Kidney epithelial cell (primary cell): ENCODE data around the gene STRA8. TPM values are rescaled to one million over a fixed set of nuclear protein-coding genes. Genes with fewer than 3 reads are reported as not detected.
"Not testable (repeated sequence)": the region's sequence is repeated elsewhere in the genome, so short reads cannot be mapped to it uniquely, and the experiment has no call there.

Experiments used
- DNase-seq: peaks from one replicate; pipeline ENCODE4 v3.0.0-alpha.2; 2010; ENCODE audit warnings: low read depth
- H3K27me3 ChIP-seq: 2 replicates; pipeline ENCODE4 v1.6.0; 2011; ENCODE audit warnings: low read length; ENCODE audit not compliant: control insufficient read depth, insufficient read depth
- H3K36me3 ChIP-seq: 2 replicates; pipeline ENCODE4 v1.5.1; 2011; ENCODE audit warnings: low read length; ENCODE audit not compliant: control insufficient read depth, insufficient read depth
- H3K4me3 ChIP-seq: 2 replicates; pipeline ENCODE4 v1.5.1; 2011; ENCODE audit warnings: low read depth, mild to moderate bottlenecking, control low read depth, low read length
- CTCF ChIP-seq: IDR thresholded peaks from 2 replicates; pipeline ENCODE4 v1.5.1; 2011; ENCODE audit warnings: mild to moderate bottlenecking, moderate library complexity, low read length, control low read depth, inconsistent platforms; ENCODE audit not compliant: insufficient read depth, poor library complexity, severe bottlenecking
- total RNA-seq: library from RNA; depleted of rRNA; stranded (reverse); fragments of >200 nt; gene quantifications from 2 replicates; pipeline ENCODE4 v1.2.3, GENCODE V29; 2015

Gene STRA8
- total RNA-seq, 1 donor from 2014 or later, result not detected

DNA sequence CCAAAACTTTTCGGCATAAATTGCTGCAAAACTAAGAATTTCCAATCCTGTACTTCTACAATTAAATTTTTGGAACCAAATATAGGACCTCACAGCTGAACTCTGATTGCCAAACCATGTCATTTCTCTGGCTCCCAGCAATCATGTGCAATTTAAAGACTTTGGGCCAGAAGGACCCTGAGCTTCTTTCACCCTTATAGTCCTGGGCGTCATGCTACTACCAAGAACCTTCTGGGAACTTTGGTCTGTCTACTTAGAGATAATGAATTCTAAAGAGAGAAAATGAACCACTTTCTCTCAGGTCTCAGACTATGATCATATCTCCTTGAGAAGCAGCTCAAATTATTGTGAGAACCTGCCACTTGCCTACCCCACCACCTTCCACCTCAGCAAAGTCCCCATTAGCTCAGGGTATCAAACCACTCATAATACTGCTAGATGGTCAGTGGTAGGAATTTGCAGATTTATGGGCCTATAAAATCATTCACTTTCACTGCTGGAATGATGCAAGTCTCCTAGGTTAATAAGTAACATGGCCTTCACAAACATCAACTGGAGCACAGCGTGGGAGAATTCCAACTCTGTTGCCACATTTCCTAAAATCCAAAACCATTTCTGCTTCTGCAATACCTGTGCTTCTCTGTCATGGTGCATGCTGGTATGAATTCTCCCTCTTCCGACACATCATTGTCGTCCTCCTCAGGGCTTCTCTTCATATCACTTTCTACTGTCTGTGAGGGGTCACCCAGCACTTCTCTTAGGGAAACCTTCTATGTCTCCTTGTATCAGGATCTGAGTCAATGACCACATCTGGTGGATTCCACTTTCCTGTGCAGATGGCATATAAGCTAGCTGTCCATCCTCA, 15.8 kb upstream of the STRA8 start:
- DNase-seq, result peak; percentile 82
- H3K36me3 ChIP-seq, result no peaks in the 10 kb centered on the region
- no peak for TF ChIP-seq CTCF
- no peak overlapping the region for H3K4me3 ChIP-seq
- H3K27me3 ChIP-seq, result no peaks in the 10 kb centered on the region

- DNase-seq, result no peak
- Histone ChIP-seq H3K36me3 (no peaks in the 10 kb centered on the region), H3K27me3 (no peaks in the 10 kb centered on the region), H3K4me3 (no peak overlapping the region)
- TF ChIP-seq CTCF, result no peak
Measured at GRCh38 chr7:135224027-135224426, 9.6 kb upstream of the STRA8 start.

- DNase-seq, result no peak
- Histone ChIP-seq H3K36me3 (no peaks in the 10 kb centered on the region), H3K4me3 (no peak overlapping the region), H3K27me3 (no peaks in the 10 kb centered on the region)
- no peak for TF ChIP-seq CTCF
Measured at GRCh38 chr7:135231686-135232085, 2.0 kb upstream of the STRA8 start.

- no peak for DNase-seq
- Histone ChIP-seq H3K4me3 (no peak overlapping the region), H3K36me3 (no peaks in the 10 kb centered on the region), H3K27me3 (no peaks in the 10 kb centered on the region)
- no peak for TF ChIP-seq CTCF
Measured at GRCh38 chr7:135232087-135232486, 1.6 kb upstream of the STRA8 start.

DNA sequence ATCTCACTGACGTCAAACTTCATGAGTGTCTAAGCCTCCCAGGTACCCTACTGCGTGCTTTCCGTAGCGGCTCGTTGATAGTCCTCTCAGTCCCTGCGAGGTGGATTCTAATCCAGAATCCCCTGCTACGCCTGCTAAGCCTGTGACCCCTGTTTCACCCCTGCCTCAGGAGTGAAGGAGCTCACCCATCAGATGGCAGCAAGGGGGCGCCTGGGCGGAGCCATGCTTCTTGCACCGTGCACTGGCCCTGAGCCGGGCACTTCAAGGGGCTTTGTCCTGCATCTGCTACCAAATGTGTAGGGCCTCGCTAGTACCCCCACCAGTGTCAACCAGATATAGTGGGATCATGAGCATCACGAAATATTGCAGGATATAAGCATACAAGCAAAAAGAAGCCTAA, 918 bp upstream of the STRA8 start:
- H3K4me3 ChIP-seq, result no peak overlapping the region
- TF ChIP-seq CTCF, result peak; percentile 17
- H3K27me3 ChIP-seq, result no peaks in the 10 kb centered on the region
- DNase-seq, result no peak
- no peaks in the 10 kb centered on the region for H3K36me3 ChIP-seq

GRCh38 chr7:135234095-135234494, 457 bp downstream of the STRA8 start:
- H3K27me3 ChIP-seq, H3K36me3 ChIP-seq, DNase-seq, H3K4me3 ChIP-seq: not testable (repeated sequence)
